ENCODE measurements around the gene COX20. TPM values are rescaled to one million over a fixed set of nuclear protein-coding genes. Genes with fewer than 3 reads are reported as not detected.
A peak's percentile ranks its signal among the peaks of the same experiment; 100 is the strongest.

The COX20 gene
- total RNA-seq, 2 experiments from 2014 or later, result 25.1 to 25.9 TPM

GRCh38 chr1:244860914-244861610 is 25.6 kb downstream of the COX20 start:
- H3K36me3 Mint-ChIP-seq, result peaks cover 57% of the 10 kb centered on the region
- H3K4me3 Mint-ChIP-seq, result peak overlapping the region; percentile 90
- peak overlapping the region; percentile 41 for H3K27ac Mint-ChIP-seq
- POLR2A ChIA-PET, result interaction anchor here (5.4 to 18.9 kb wide), 3 partner anchors 9 to 110 kb away, joined by 62 to 391 read pairs (median 101); partner anchors contain the start of gene COX20
- no peak for DNase-seq
- no peak for ATAC-seq (ENCODE audit: low read depth)
- peaks cover 51% of the 10 kb centered on the region for H3K4me1 Mint-ChIP-seq
- H3K27me3 Mint-ChIP-seq, result no peaks in the 10 kb centered on the region
- no peaks in the 10 kb centered on the region for H3K9me3 Mint-ChIP-seq

- no peak for DNase-seq
- Mint-ChIP-seq H3K4me3 (peak overlapping the region; percentile 90), H3K4me1 (peaks cover 50% of the 10 kb centered on the region), H3K27ac (peak overlapping the region; percentile 41), H3K36me3 (peaks cover 52% of the 10 kb centered on the region), H3K27me3 (no peaks in the 10 kb centered on the region), H3K9me3 (no peaks in the 10 kb centered on the region)
- ATAC-seq (ENCODE audit: low read depth), result no peak
- POLR2A ChIA-PET, result interaction anchor here (5.4 to 18.9 kb wide), 3 partner anchors 9 to 109 kb away, joined by 62 to 391 read pairs (median 101); partner anchors contain the start of gene COX20
Observed at GRCh38 chr1:244861683-244862082, 26.2 kb downstream of the COX20 start.

GRCh38 chr1:244862354-244862698 is 26.9 kb downstream of the COX20 start:
- Mint-ChIP-seq H3K4me1 (peaks cover 45% of the 10 kb centered on the region), H3K27ac (peak overlapping the region; percentile 98), H3K9me3 (no peaks in the 10 kb centered on the region), H3K4me3 (peak overlapping the region; percentile 90), H3K36me3 (peaks cover 46% of the 10 kb centered on the region), H3K27me3 (no peaks in the 10 kb centered on the region)
- DNase-seq, result no peak
- POLR2A ChIA-PET, result interaction anchor here (0.5 to 18.9 kb wide), 4 partner anchors 10 to 121 kb away, joined by 5 to 391 read pairs (median 82); partner anchors contain the start of gene COX20
- ATAC-seq (ENCODE audit: low read depth), result no peak

- ATAC-seq (ENCODE audit: low read depth), result peak; percentile 65
- DNase-seq, result peak; percentile 94
- Mint-ChIP-seq H3K9me3 (no peaks in the 10 kb centered on the region), H3K36me3 (peaks cover 40% of the 10 kb centered on the region), H3K27me3 (no peaks in the 10 kb centered on the region), H3K27ac (peak overlapping the region; percentile 98), H3K4me3 (peak overlapping the region; percentile 90), H3K4me1 (peaks cover 40% of the 10 kb centered on the region)
- POLR2A ChIA-PET, result interaction anchor here (0.5 to 18.9 kb wide), 12 partner anchors 8 to 412 kb away, joined by 3 to 391 read pairs (median 5); partner anchors contain the start of gene COX20
Observed at GRCh38 chr1:244862699-244863490, 27.4 kb downstream of the COX20 start.

GRCh38 chr1:244863491-244864252 is 28.2 kb downstream of the COX20 start:
- Mint-ChIP-seq H3K4me1 (peaks cover 35% of the 10 kb centered on the region), H3K9me3 (no peaks in the 10 kb centered on the region), H3K4me3 (peak overlapping the region; percentile 93), H3K27ac (peak overlapping the region; percentile 96), H3K27me3 (no peaks in the 10 kb centered on the region), H3K36me3 (peaks cover 35% of the 10 kb centered on the region)
- ATAC-seq (ENCODE audit: low read depth), result peak; percentile 4
- no peak for DNase-seq
- POLR2A ChIA-PET, result interaction anchor here (0.9 to 18.9 kb wide), 12 partner anchors 11 to 413 kb away, joined by 3 to 391 read pairs (median 5); partner anchors contain the start of gene COX20

GRCh38 chr1:244864253-244865027 is 29.0 kb downstream of the COX20 start, which contains the start of gene HNRNPU:
TSS of gene HNRNPU (minus strand) at chr1:244864543. CDS start at chr1:244864307, 236 bp downstream.
- ATAC-seq (ENCODE audit: low read depth) (peak; percentile 66), DNase-seq (peak; percentile 98)
- peaks cover 29% of the 10 kb centered on the region for H3K4me1 Mint-ChIP-seq
- H3K27me3 Mint-ChIP-seq, result no peaks in the 10 kb centered on the region
- peaks cover 31% of the 10 kb centered on the region for H3K36me3 Mint-ChIP-seq
- peak within 1 kb of the TSS; percentile 93 for H3K4me3 Mint-ChIP-seq
- no peaks in the 10 kb centered on the region for H3K9me3 Mint-ChIP-seq
- peak within 1 kb of the TSS; percentile 96 for H3K27ac Mint-ChIP-seq
- POLR2A ChIA-PET, result interaction anchor here (0.9 to 18.9 kb wide), 13 partner anchors 11 to 413 kb away, joined by 3 to 391 read pairs (median 5); partner anchors contain the start of genes COX20 and DESI2

- H3K4me1 Mint-ChIP-seq, result peaks cover 29% of the 10 kb centered on the region
- H3K27me3 Mint-ChIP-seq, result no peaks in the 10 kb centered on the region
- DNase-seq, result peak; percentile 43
- peaks cover 27% of the 10 kb centered on the region for H3K36me3 Mint-ChIP-seq
- no peak for ATAC-seq (ENCODE audit: low read depth)
- H3K4me3 Mint-ChIP-seq, result peak overlapping the region; percentile 93
- H3K27ac Mint-ChIP-seq, result peak overlapping the region; percentile 96
- no peaks in the 10 kb centered on the region for H3K9me3 Mint-ChIP-seq
- POLR2A ChIA-PET, result interaction anchor here (1.3 to 18.9 kb wide), 7 partner anchors 12 to 212 kb away, joined by 3 to 391 read pairs (median 11); partner anchors contain the start of genes COX20 and DESI2
Observed at GRCh38 chr1:244865028-244865371, 29.5 kb downstream of the COX20 start.

GRCh38 chr1:244865820-244866219 is 30.4 kb downstream of the COX20 start:
- ATAC-seq (ENCODE audit: low read depth), result no peak
- DNase-seq, result no peak
- no peaks in the 10 kb centered on the region for H3K9me3 Mint-ChIP-seq
- H3K4me1 Mint-ChIP-seq, result peaks cover 21% of the 10 kb centered on the region
- peaks cover 20% of the 10 kb centered on the region for H3K36me3 Mint-ChIP-seq
- POLR2A ChIA-PET, result interaction anchor here (1.3 to 18.9 kb wide), 5 partner anchors 13 to 212 kb away, joined by 4 to 391 read pairs (median 62); partner anchors contain the start of genes COX20 and DESI2
- no peak overlapping the region for H3K4me3 Mint-ChIP-seq
- H3K27me3 Mint-ChIP-seq, result no peaks in the 10 kb centered on the region
- H3K27ac Mint-ChIP-seq, result no peak overlapping the region

- Mint-ChIP-seq H3K9me3 (no peaks in the 10 kb centered on the region), H3K36me3 (peaks cover 15% of the 10 kb centered on the region), H3K27me3 (no peaks in the 10 kb centered on the region), H3K4me1 (peaks cover 16% of the 10 kb centered on the region), H3K27ac (no peak overlapping the region), H3K4me3 (no peak overlapping the region)
- POLR2A ChIA-PET, result interaction anchor here (6.5 to 18.9 kb wide), 2 partner anchors 26 to 105 kb away, joined by 101 to 391 read pairs; partner anchors contain the start of gene COX20
- DNase-seq (no peak), ATAC-seq (ENCODE audit: low read depth) (no peak)
Observed at GRCh38 chr1:244866355-244866754, 30.9 kb downstream of the COX20 start.

GRCh38 chr1:244868484-244869363 is 33.3 kb downstream of the COX20 start:
- H3K27me3 Mint-ChIP-seq, result no peaks in the 10 kb centered on the region
- no peak for DNase-seq
- POLR2A ChIA-PET, result interaction anchor here (0.6 kb wide), 1 partner anchor 114 kb away, joined by 3 read pairs; no protein-coding TSS in a partner anchor
- H3K36me3 Mint-ChIP-seq, result peaks cover 2% of the 10 kb centered on the region
- no peak overlapping the region for H3K4me3 Mint-ChIP-seq
- H3K4me1 Mint-ChIP-seq, result peaks cover 10% of the 10 kb centered on the region
- no peaks in the 10 kb centered on the region for H3K9me3 Mint-ChIP-seq
- no peak overlapping the region for H3K27ac Mint-ChIP-seq
- ATAC-seq (ENCODE audit: low read depth), result no peak

- Mint-ChIP-seq H3K9me3 (no peaks in the 10 kb centered on the region), H3K4me3 (no peak overlapping the region), H3K36me3 (no peaks in the 10 kb centered on the region), H3K4me1 (peaks cover 10% of the 10 kb centered on the region), H3K27me3 (no peaks in the 10 kb centered on the region), H3K27ac (no peak overlapping the region)
- POLR2A ChIA-PET, result no interaction called here
- ATAC-seq (ENCODE audit: low read depth), result no peak
- no peak for DNase-seq
Observed at GRCh38 chr1:244869364-244869827, 33.9 kb downstream of the COX20 start.
